NOMO-1 (cell line): ENCODE measurements around the gene DTNA.

Source experiments
- DNase-seq, 2 experiments: peaks; one replicate each; lab custom pipeline; 2025; ENCODE audit not compliant: unreplicated experiment in 2 of 2; lab: John Stamatoyannopoulos, UW

The DTNA gene

GRCh38 chr18:34767601-34768027 is 57.5 kb downstream of the DTNA start:
- no peak for DNase-seq

- DNase-seq: no peak
Observed at GRCh38 chr18:34771958-34772357, 61.9 kb downstream of the DTNA start.

- peak in 1 of 2 experiments; percentile 49 for DNase-seq
Observed at GRCh38 chr18:34772887-34773286, 62.8 kb downstream of the DTNA start.

GRCh38 chr18:34773378-34773777 is 63.3 kb downstream of the DTNA start:
- no peak for DNase-seq

- DNase-seq: peak in 1 of 2 experiments; percentile 3
Observed at GRCh38 chr18:34773961-34774766, 64.1 kb downstream of the DTNA start.

- DNase-seq: no peak
Observed at GRCh38 chr18:34775461-34775860, 65.4 kb downstream of the DTNA start.

GRCh38 chr18:34779112-34779511 is 69.0 kb downstream of the DTNA start:
- no peak for DNase-seq

- no peak for DNase-seq
Observed at GRCh38 chr18:34780856-34781255, 70.8 kb downstream of the DTNA start.

GRCh38 chr18:34783501-34783900 is 73.4 kb downstream of the DTNA start:
- DNase-seq: no peak

- no peak for DNase-seq
Observed at GRCh38 chr18:34786162-34786741, 76.2 kb downstream of the DTNA start.

- DNase-seq: peak in 1 of 2 experiments; percentile 55
Observed at GRCh38 chr18:34787931-34788532, 77.9 kb downstream of the DTNA start.

- peak in 1 of 2 experiments; percentile 24 for DNase-seq
Observed at GRCh38 chr18:34789768-34790344, 79.8 kb downstream of the DTNA start.

GRCh38 chr18:34794348-34794747 is 84.2 kb downstream of the DTNA start:
- DNase-seq: no peak

GRCh38 chr18:34795070-34795732 is 85.1 kb downstream of the DTNA start:
- no peak for DNase-seq

GRCh38 chr18:34796035-34796657 is 86.0 kb downstream of the DTNA start:
- DNase-seq: no peak

- DNase-seq: no peak
Observed at GRCh38 chr18:34799291-34799690, 89.2 kb downstream of the DTNA start.

GRCh38 chr18:34800381-34800780 is 90.3 kb downstream of the DTNA start:
- DNase-seq: no peak

- no peak for DNase-seq
Observed at GRCh38 chr18:34801774-34802173, 91.7 kb downstream of the DTNA start.

- DNase-seq: no peak
Observed at GRCh38 chr18:34802959-34803358, 92.9 kb downstream of the DTNA start.

- no peak for DNase-seq
Observed at GRCh38 chr18:34803877-34804400, 93.8 kb downstream of the DTNA start.
